DOHH2 (cell line): Measurements from ENCODE around the gene ODAD4.
A peak's percentile ranks its signal among the peaks of the same experiment; 100 is the strongest.

Experiments used
- H3F3A ChIP-seq: fragments of 200-600 bp; sonication (generic), shearing (Covaris generic); 2 replicates; pipeline ENCODE4 v1.6.0; 2016; ENCODE audit warnings: antibody characterized with exemption, mild to moderate bottlenecking; ENCODE audit not compliant: control insufficient read depth, insufficient read depth
- H3K27ac ChIP-seq: fragments of 200-600 bp; sonication (generic); 2 replicates; pipeline ENCODE4 v1.5.1; 2014; ENCODE audit warnings: low read depth, mild to moderate bottlenecking, low read length, moderate library complexity
- H3K27me3 ChIP-seq: fragments of 200-600 bp; sonication (generic); 2 replicates; pipeline ENCODE4 v1.6.1; 2014; ENCODE audit warnings: mild to moderate bottlenecking, low read length, mixed read lengths; ENCODE audit not compliant: control insufficient read depth
- H3K36me3 ChIP-seq: fragments of 200-600 bp; sonication (generic); 2 replicates; pipeline ENCODE4 v1.6.1; 2014; ENCODE audit warnings: mild to moderate bottlenecking, low read length, moderate library complexity, mixed read lengths; ENCODE audit not compliant: control insufficient read depth
- H3K4me1 ChIP-seq: fragments of 200-600 bp; sonication (generic); 2 replicates; pipeline ENCODE4 v1.6.1; 2014; ENCODE audit warnings: mild to moderate bottlenecking, low read length, mixed read lengths; ENCODE audit not compliant: control insufficient read depth
- H3K4me2 ChIP-seq: fragments of 200-600 bp; sonication (generic); 2 replicates; pipeline ENCODE4 v1.6.0; 2014; ENCODE audit warnings: mild to moderate bottlenecking, low read length, moderate library complexity
- H3K4me3 ChIP-seq: fragments of 200-600 bp; sonication (generic); 2 replicates; pipeline ENCODE4 v1.5.1; 2014; ENCODE audit warnings: mild to moderate bottlenecking, low read length, mixed read lengths
- H3K79me2 ChIP-seq: fragments of 200-600 bp; sonication (generic); 2 replicates; pipeline ENCODE4 v1.6.1; 2014; ENCODE audit warnings: mild to moderate bottlenecking, low read length, mixed read lengths; ENCODE audit not compliant: control insufficient read depth
- H3K9me2 ChIP-seq: fragments of 200-600 bp; sonication (generic); replicated peaks from 2 replicates; pipeline ENCODE4 v1.6.1; 2014; ENCODE audit warnings: mild to moderate bottlenecking, low read length, mixed read lengths; ENCODE audit not compliant: control insufficient read depth
- H3K9me3 ChIP-seq: fragments of 200-600 bp; sonication (generic); 2 replicates; pipeline ENCODE4 v1.6.1; 2014; ENCODE audit warnings: antibody characterized with exemption, low read length, mixed read lengths; ENCODE audit not compliant: control insufficient read depth, insufficient read depth
- H4K20me1 ChIP-seq: fragments of 200-600 bp; sonication (generic); 2 replicates; pipeline ENCODE4 v1.6.0; 2014; ENCODE audit warnings: low read depth, mild to moderate bottlenecking, antibody characterized with exemption, low read length, moderate library complexity; ENCODE audit not compliant: control insufficient read depth, insufficient read depth
- EZH2phosphoT487 ChIP-seq: fragments of 200-600 bp; sonication (generic); IDR thresholded peaks from 2 replicates; pipeline ENCODE4 v1.6.1; 2017; ENCODE audit warnings: borderline replicate concordance, mild to moderate bottlenecking, antibody characterized with exemption, low read length, moderate library complexity, mixed read lengths
- TF ChIP-seq, protein P1 (sequence below): fragments of 200-600 bp; sonication (generic); IDR thresholded peaks from one replicate; pipeline ENCODE4 v1.5.1; 2014; ENCODE audit warnings: antibody characterized with exemption, mild to moderate bottlenecking, low read depth, low read length; ENCODE audit not compliant: poor library complexity, severe bottlenecking

The ODAD4 gene

DNA sequence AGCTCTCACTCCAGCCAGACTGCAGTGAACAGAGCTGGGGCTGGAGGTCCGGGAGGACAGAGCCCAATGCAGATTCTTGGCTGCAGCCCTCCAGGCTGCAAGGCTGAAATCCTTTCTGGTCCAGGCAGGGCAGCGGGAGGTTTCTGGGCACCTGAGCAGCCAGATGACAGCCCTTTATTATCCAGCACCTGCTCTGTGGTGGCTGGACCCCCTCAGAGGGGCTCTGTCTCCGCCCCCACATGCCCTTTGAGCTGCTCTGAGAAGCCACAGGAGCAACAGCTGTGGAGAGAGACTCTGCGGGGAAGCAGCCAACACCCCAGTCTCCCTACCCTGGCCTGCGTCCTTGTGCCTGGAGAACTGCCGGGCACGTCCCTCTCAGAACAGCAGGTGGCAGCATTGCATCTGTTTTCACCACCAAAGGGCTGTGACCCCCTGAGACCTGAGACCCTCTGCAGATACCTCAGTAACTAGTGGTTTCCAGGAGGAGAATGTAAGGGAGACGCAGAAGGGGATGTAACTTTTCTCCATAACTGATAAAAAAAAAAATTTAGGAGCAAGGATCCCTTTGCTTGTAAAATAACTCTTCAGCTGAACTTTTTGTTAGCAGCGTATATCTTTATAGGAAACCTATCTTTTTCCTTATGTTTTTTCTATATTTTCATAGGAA is 32.5 kb downstream of the ODAD4 start:
- no peaks in the 10 kb centered on the region for H3K9me3 ChIP-seq
- peaks cover 28% of the 10 kb centered on the region for H3K4me1 ChIP-seq
- H3F3A ChIP-seq: peaks cover 13% of the 10 kb centered on the region
- no peaks in the 10 kb centered on the region for H3K27me3 ChIP-seq
- TF ChIP-seq, protein P1, sequence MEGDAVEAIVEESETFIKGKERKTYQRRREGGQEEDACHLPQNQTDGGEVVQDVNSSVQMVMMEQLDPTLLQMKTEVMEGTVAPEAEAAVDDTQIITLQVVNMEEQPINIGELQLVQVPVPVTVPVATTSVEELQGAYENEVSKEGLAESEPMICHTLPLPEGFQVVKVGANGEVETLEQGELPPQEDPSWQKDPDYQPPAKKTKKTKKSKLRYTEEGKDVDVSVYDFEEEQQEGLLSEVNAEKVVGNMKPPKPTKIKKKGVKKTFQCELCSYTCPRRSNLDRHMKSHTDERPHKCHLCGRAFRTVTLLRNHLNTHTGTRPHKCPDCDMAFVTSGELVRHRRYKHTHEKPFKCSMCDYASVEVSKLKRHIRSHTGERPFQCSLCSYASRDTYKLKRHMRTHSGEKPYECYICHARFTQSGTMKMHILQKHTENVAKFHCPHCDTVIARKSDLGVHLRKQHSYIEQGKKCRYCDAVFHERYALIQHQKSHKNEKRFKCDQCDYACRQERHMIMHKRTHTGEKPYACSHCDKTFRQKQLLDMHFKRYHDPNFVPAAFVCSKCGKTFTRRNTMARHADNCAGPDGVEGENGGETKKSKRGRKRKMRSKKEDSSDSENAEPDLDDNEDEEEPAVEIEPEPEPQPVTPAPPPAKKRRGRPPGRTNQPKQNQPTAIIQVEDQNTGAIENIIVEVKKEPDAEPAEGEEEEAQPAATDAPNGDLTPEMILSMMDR: peak; percentile 92
- no peak for TF ChIP-seq EZH2phosphoT487
- no peaks in the 10 kb centered on the region for H3K9me2 ChIP-seq
- H3K36me3 ChIP-seq: peaks cover 6% of the 10 kb centered on the region
- peaks cover 13% of the 10 kb centered on the region for H3K79me2 ChIP-seq
- 0 out of 2 replicates have a peak, but pooled peaks cover 6% of the 10 kb centered on the region for H4K20me1 ChIP-seq
- no peak overlapping the region for H3K27ac ChIP-seq
- no peak overlapping the region for H3K4me3 ChIP-seq
- H3K4me2 ChIP-seq: no peak overlapping the region

DNA sequence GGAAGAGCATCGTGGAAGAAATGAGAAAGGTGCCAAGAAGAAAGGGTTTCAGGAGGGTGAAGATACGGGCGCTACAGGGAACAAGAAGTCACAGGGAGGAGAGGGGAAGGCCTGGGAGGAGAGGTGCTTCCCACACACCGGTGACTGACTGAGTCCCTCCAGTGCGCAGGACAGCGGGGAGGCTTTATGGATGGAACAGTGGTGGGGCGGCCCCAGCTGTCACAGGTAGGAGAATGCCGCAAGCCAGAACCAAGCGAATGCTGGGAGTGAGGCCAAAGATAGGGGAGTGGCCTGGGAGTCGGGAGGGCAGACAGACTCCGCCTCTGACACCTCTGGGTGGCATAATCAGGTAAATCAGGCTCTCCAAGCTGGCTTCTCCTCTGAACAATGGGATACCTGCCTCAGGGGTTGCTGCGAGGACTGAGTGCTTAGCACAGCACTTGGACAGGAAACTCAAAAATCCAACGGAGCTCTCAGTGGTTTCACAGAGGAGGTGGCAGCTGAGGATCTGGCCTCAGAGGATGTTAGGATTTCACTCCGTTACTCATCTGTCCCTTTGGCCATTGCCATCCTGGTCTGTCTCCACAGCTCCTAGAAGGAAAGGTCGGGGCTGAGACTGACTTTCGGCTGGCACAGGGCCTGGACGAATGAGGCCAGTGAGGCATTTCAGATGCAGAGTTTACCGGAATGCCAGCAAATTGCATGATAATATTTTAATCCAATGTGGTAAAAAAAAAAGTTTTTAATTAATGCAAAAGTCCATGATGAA is 35.5 kb downstream of the ODAD4 start:
- H3K4me3 ChIP-seq: peak overlapping the region; percentile 89
- no peaks in the 10 kb centered on the region for H3K27me3 ChIP-seq
- no peaks in the 10 kb centered on the region for H3K9me2 ChIP-seq
- peaks cover 18% of the 10 kb centered on the region for H3F3A ChIP-seq
- H3K4me1 ChIP-seq: peaks cover 41% of the 10 kb centered on the region
- 0 out of 2 replicates have a peak, but pooled peaks cover 8% of the 10 kb centered on the region for H4K20me1 ChIP-seq
- peak overlapping the region; percentile 24; the same call in 1 of the 2 replicates for H3K27ac ChIP-seq
- H3K4me2 ChIP-seq: peak overlapping the region; percentile 73
- peaks cover 28% of the 10 kb centered on the region for H3K36me3 ChIP-seq
- H3K9me3 ChIP-seq: no peaks in the 10 kb centered on the region
- TF ChIP-seq EZH2phosphoT487: no peak
- TF ChIP-seq, protein P1: no peak
- H3K79me2 ChIP-seq: peaks cover 41% of the 10 kb centered on the region

DNA sequence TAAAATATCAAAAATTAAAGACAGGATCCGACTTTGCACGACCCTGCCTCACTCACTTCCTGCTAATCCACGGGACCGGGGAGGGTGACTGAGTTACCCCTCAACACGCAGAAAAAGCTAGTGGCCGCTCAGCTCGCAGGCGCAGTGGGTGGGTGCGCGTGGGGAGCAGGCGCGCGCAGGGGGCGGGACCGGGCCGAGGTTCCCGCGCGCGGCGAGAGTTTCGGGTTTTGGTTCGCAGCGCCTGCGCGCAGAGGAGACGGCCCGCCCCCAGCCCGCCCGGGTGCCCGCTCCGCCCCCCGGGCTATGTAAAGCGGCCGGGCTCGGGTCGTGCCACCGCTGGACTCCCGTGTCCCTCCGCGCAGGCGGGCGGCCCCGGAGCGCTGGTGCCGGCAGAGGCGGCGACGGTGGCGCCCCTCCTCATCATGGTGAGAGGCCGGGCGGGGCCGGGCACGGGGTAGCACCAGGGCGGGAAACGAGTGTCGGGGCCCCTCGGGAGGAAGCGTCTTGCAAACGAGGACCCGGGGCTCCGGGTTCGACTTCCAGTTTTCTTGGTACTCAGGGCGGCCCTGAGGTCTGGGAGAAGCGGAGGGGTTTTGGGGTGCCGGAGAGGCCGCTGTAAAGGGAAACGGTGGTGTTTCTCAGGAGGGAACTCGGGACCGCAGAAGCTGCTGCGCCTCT is 36.2 kb downstream of the ODAD4 start, which contains the start of gene CNP:
Gene CNP (plus strand): TSS at position 333 of the 678 bp plus-strand sequence. CDS start 90 bp downstream, at position 423.
- Histone ChIP-seq H3K4me1 (peaks cover 44% of the 10 kb centered on the region), H3K27me3 (no peaks in the 10 kb centered on the region), H3K36me3 (peaks cover 33% of the 10 kb centered on the region), H3F3A (peaks cover 18% of the 10 kb centered on the region), H3K79me2 (peaks cover 47% of the 10 kb centered on the region), H3K9me2 (no peaks in the 10 kb centered on the region), H3K4me2 (peak within 1 kb of the TSS; percentile 73), H3K27ac (peak within 1 kb of the TSS; percentile 59), H3K9me3 (no peaks in the 10 kb centered on the region), H4K20me1 (0 out of 2 replicates have a peak, but pooled peaks cover 8% of the 10 kb centered on the region), H3K4me3 (peak within 1 kb of the TSS; percentile 89)
- TF ChIP-seq EZH2phosphoT487: no peak
- TF ChIP-seq, protein P1: no peak
